ENCODE measurements around the gene SETX.
"Not testable (repeated sequence)": the region's sequence is repeated elsewhere in the genome, so short reads cannot be mapped to it uniquely, and the experiment has no call there.

DNA sequence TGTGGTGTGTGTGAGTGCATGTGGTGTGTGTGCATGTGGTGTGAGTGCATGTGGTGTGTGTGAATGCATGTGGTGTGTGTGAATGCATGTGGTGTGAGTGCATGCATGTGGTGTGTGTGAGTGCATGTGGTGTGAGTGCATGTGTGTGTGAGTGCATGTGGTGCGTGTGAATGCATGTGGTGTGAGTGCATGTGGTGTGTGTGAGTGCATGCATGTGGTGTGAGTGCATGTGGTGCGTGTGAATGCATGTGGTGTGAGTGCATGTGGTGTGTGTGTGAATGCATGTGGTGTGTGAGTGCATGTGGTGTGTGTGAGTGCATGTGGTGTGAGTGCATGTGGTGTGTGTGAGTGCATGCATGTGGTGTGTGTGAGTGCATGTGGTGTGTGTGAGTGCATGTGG, 23.0 kb upstream of the SETX start:
- TF ChIP-seq POLR2A (IDR thresholded peaks at IDR 0.05; ENCODE audit: low read length); GATA1 (IDR thresholded peaks at IDR 0.05; ENCODE audit: low read depth, low read length): not testable (repeated sequence)

Measured in erythroblast (primary cell).